Upper lobe of right lung (tissue), 1 donor: ENCODE data around the gene NT5DC4. TPM values are rescaled to one million over a fixed set of nuclear protein-coding genes. Genes with fewer than 3 reads are reported as not detected.

Source experiments
- ATAC-seq: fragments of 200-7000 bp; cut with Tn5 transposase; one replicate; pipeline ENCODE4 v1.9.1; 2020; ENCODE audit warnings: mild to moderate bottlenecking, moderate library complexity
- DNase-seq: peaks from one replicate; pipeline ENCODE4 v3.0.0-alpha.2; 2020
- H3K27ac ChIP-seq: fragments of 200-600 bp; one replicate; pipeline ENCODE4 v1.8.0; 2022
- H3K27me3 ChIP-seq: fragments of 200-600 bp; one replicate; pipeline ENCODE4 v1.8.0; 2022; ENCODE audit warnings: mild to moderate bottlenecking
- H3K36me3 ChIP-seq: fragments of 200-600 bp; one replicate; pipeline ENCODE4 v1.8.0; 2022
- H3K4me1 ChIP-seq: fragments of 200-600 bp; one replicate; pipeline ENCODE4 v1.8.0; 2022
- H3K4me3 ChIP-seq: fragments of 200-600 bp; one replicate; pipeline ENCODE4 v1.8.0; 2022; ENCODE audit warnings: mild to moderate bottlenecking
- H3K9me3 ChIP-seq: fragments of 200-600 bp; one replicate; pipeline ENCODE4 v1.8.0; 2022
- intact Hi-C: fragments of 100-400 bp; cut with DNase I; formaldehyde crosslinking; loops from one replicate; pipeline ENCODE4 v1.11.0; 2022
- total RNA-seq: library from RNA; stranded (reverse); fragmentation: NEBNext Ultra II Directional; extraction: Animal tissue kit (Norgen Biotek cat#: 25700); gene quantifications from one replicate; pipeline ENCODE4 v1.2.1, GENCODE V29; 2021
- TF ChIP-seq, protein P1 (sequence below): fragments of 200-600 bp; IDR thresholded peaks from one replicate; pipeline ENCODE4 v1.8.0; 2022; ENCODE audit warnings: antibody characterized with exemption
- donor health status: DM: no; HTN: yes; CAD: no; lungs with severe emphysema.

Gene NT5DC4
- total RNA-seq, 1 donor from 2014 or later, result not detected

DNA sequence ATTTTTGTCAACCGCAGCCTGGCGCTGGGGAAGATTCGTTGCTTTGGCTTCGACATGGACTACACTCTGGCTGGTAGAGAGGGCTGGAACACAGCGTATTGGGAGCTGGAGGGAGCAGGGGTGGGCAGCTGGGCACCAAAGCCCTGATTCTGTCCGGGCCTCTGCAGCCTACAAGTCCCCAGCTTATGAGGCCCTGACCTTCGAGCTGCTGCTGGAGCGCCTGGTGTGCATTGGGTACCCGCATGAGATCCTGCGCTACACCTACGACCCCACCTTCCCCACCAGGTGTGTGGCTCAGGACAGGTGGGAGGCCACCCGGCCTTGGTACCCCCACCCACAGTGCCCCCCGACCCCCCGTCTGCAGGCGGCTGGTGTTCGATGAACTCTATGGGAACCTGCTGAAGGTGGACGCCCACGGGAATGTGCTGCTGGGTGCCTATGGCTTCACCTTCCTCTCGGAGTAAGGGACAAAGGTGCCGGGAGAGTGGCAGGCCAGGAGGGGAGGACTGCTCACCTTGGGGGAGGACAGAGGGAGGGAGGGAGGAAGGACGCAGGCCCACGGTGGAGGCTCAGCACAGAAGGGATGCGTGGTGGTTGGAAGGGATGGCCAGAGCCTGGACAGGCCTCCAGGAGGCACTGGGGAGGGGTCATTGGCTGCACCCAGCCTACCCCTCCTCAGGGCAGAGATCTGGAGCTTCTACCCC is 1.2 kb downstream of the NT5DC4 start:
- DNase-seq, result no peak
- intact Hi-C loops, result no loop called here
- no peak overlapping the region for H3K4me3 ChIP-seq
- peaks cover 3% of the 10 kb centered on the region for H3K4me1 ChIP-seq
- H3K27ac ChIP-seq, result no peak overlapping the region
- H3K9me3 ChIP-seq, result no peaks in the 10 kb centered on the region
- H3K27me3 ChIP-seq, result no peaks in the 10 kb centered on the region
- no peaks in the 10 kb centered on the region for H3K36me3 ChIP-seq
- no peak for ATAC-seq
- TF ChIP-seq, protein P1, sequence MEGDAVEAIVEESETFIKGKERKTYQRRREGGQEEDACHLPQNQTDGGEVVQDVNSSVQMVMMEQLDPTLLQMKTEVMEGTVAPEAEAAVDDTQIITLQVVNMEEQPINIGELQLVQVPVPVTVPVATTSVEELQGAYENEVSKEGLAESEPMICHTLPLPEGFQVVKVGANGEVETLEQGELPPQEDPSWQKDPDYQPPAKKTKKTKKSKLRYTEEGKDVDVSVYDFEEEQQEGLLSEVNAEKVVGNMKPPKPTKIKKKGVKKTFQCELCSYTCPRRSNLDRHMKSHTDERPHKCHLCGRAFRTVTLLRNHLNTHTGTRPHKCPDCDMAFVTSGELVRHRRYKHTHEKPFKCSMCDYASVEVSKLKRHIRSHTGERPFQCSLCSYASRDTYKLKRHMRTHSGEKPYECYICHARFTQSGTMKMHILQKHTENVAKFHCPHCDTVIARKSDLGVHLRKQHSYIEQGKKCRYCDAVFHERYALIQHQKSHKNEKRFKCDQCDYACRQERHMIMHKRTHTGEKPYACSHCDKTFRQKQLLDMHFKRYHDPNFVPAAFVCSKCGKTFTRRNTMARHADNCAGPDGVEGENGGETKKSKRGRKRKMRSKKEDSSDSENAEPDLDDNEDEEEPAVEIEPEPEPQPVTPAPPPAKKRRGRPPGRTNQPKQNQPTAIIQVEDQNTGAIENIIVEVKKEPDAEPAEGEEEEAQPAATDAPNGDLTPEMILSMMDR, result no peak

DNA sequence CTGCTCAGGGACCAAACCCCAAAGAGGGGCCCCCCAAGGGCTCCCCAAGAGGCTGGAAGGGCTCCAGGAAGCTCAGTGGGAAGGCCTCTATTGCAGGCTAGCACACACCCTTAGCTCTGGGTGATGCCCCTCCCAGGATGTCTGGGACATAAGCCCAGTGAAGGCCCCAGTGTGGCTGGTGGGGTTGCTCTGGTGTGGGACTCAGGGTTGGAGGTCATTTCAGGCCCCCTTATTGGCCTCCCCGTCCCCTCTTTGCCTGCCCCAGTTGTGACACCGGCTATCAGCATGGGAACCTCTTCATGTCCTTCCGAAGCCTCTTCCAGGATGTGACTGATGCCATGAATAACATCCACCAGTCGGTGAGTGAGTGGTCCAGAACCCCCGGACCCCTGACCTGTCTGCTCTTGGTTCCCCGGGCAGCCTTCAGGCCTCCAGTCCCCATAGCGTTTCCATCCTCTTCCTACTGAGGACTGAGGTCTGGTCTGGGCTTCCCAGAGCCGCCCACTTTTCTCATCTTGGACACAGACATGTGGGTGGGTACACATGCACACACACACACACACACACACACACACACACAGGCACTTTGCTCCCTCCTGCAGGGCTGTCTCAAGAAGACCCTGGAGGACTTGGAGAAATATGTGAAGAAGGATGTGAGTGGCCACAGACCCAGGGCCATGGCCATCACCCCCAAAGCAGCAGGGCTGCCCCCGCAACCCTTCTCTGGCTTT is 2.2 kb downstream of the NT5DC4 start:
- Histone ChIP-seq H3K4me1 (peaks cover 3% of the 10 kb centered on the region), H3K36me3 (no peaks in the 10 kb centered on the region), H3K27ac (no peak overlapping the region), H3K4me3 (no peak overlapping the region), H3K27me3 (no peaks in the 10 kb centered on the region), H3K9me3 (no peaks in the 10 kb centered on the region)
- intact Hi-C loops, result no loop called here
- DNase-seq (no peak), ATAC-seq (no peak)
- TF ChIP-seq, protein P1, result no peak

DNA sequence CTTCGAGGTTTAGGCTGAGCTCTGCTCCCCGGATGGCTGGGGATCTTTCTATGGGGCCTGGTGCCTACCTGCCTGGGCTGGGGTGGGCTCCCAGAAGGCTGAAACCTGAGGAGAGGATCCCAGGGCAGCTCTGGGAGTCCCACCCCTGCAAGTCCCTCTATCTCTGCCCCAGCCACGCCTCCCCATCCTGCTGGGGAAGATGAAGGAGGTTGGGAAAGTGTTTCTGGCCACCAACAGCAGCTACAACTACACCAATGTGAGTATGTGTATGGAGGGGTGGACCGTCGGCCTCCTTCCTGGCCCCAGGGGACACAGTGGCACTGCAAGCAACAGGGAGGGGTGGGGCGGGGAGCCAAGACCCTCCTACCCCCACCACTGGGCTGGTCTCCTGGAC is 2.7 kb downstream of the NT5DC4 start:
- Histone ChIP-seq H3K27me3 (no peaks in the 10 kb centered on the region), H3K9me3 (no peaks in the 10 kb centered on the region), H3K4me1 (peaks cover 3% of the 10 kb centered on the region), H3K36me3 (no peaks in the 10 kb centered on the region), H3K4me3 (no peak overlapping the region), H3K27ac (no peak overlapping the region)
- no peak for DNase-seq
- TF ChIP-seq, protein P1, result no peak
- ATAC-seq, result no peak
- intact Hi-C loops, result no loop called here

DNA sequence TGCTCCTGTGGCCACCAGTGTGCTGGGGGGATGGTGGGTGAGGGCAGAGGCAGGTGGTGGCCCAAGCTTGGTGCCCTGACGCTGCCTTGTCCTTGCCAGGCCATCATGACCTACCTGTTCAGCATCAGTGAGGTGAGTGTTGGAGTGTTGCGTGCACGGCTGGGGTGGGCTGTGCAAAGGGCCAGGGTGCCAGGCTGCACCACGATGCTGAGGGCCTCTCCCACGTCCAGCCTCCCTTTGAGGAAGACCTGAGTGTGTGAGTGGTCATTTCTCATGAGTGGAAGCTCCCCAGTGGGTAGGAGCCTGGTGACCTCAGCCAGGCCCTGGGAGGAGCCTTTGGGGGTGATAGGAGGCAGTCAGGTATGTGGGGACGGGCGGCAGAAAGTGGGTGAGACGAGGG is 3.2 kb downstream of the NT5DC4 start:
- intact Hi-C loops, result no loop called here
- TF ChIP-seq, protein P1, result no peak
- Histone ChIP-seq H3K27ac (no peak overlapping the region), H3K9me3 (no peaks in the 10 kb centered on the region), H3K27me3 (no peaks in the 10 kb centered on the region), H3K4me1 (peaks cover 3% of the 10 kb centered on the region), H3K36me3 (no peaks in the 10 kb centered on the region), H3K4me3 (no peak overlapping the region)
- DNase-seq (no peak), ATAC-seq (no peak)

DNA sequence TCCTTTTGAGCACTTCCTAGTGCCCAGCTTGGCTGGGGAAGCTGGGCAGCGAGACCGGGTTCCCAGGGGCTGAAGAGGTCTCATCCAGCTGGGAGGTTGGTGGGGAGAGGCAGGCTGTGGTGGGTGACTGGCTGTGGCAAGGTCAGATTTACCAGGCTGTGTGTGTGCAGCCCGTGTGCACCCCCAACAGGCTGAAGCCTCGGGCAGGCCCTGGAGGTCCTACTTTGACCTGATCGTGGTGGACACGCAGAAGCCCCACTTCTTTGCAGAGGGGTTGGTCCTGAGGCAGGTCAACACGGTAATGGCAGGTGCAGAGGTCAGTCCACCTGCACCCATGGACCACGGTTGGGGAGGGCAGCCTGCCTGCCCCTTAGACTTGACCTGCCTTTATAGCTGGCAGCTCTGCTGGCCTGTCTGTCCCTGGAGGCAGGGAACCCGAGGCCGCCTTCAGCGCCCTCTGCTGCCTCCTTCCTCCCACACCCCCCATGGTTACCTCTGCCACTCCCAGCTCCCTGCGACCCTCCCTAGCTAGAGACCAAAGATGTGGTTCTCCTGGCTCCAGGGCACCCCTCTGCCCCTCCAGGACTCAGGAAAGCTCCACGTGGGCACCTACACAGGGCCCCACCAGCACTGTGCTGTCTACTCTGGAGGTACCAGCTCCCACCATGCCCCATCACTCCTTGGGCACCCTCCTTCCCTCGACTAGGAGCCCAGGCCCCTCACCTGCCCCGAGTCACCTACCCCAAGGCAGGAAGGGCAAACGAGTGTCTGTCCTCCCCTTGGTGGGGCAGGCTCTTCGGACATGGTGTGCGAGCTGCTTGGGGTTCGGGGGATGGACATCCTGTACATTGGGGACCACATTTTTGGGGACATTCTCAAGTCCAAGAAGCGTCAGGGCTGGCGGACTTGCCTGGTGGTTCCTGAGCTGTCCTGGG is 4.0 kb downstream of the NT5DC4 start:
- H3K4me3 ChIP-seq, result no peak overlapping the region
- no peak overlapping the region for H3K27ac ChIP-seq
- H3K4me1 ChIP-seq, result peaks cover 3% of the 10 kb centered on the region
- intact Hi-C loops, result loop anchor here (5.0 kb wide), 1 partner anchor 123 kb away; no protein-coding TSS in a partner anchor
- no peaks in the 10 kb centered on the region for H3K36me3 ChIP-seq
- ATAC-seq (peak; percentile 31), DNase-seq (no peak)
- H3K27me3 ChIP-seq, result no peaks in the 10 kb centered on the region
- TF ChIP-seq, protein P1, result peak; percentile 18
- no peaks in the 10 kb centered on the region for H3K9me3 ChIP-seq
